Retinal pigment epithelial cell (primary cell): Measurements from ENCODE around the gene RBKS.
A peak's percentile ranks its signal among the peaks of the same experiment; 100 is the strongest.

Experiments used
- DNase-seq: peaks from one replicate; pipeline ENCODE4 v3.0.0-alpha.2; 2010; ENCODE audit warnings: low read depth
- H3K4me3 ChIP-seq: 2 replicates; pipeline ENCODE4 v1.5.1; 2011; ENCODE audit warnings: mild to moderate bottlenecking, low read length, control low read depth, moderate library complexity
- CTCF ChIP-seq: conservative IDR thresholded peaks from 2 replicates; pipeline ENCODE4 v1.5.1; 2011; ENCODE audit warnings: low read depth, low read length, control low read depth, inconsistent platforms

RBKS gene

GRCh38 chr2:27802547-27802946 lies 87.6 kb downstream of the RBKS start:
- no peak for TF ChIP-seq CTCF
- no peak overlapping the region for H3K4me3 ChIP-seq
- no peak for DNase-seq

- TF ChIP-seq CTCF = no peak
- no peak overlapping the region for H3K4me3 ChIP-seq
- DNase-seq = no peak
Measured at GRCh38 chr2:27800856-27801255, 89.3 kb downstream of the RBKS start.

GRCh38 chr2:27799646-27800010 lies 90.6 kb downstream of the RBKS start:
- no peak overlapping the region for H3K4me3 ChIP-seq
- no peak for TF ChIP-seq CTCF
- DNase-seq = no peak

- TF ChIP-seq CTCF = no peak
- peak; percentile 100 for DNase-seq
- H3K4me3 ChIP-seq = no peak overlapping the region
Measured at GRCh38 chr2:27798948-27799645, 91.1 kb downstream of the RBKS start.

GRCh38 chr2:27798486-27798885 lies 91.7 kb downstream of the RBKS start:
- TF ChIP-seq CTCF = no peak
- DNase-seq = no peak
- no peak overlapping the region for H3K4me3 ChIP-seq

GRCh38 chr2:27797841-27798240 lies 92.3 kb downstream of the RBKS start:
- TF ChIP-seq CTCF = no peak
- H3K4me3 ChIP-seq = no peak overlapping the region
- DNase-seq = no peak
